PFSK-1 (cell line): Measurements from ENCODE around the gene NME7.

Source experiments
- FOXP2 ChIP-seq: optimal IDR thresholded peaks from 2 replicates; pipeline ENCODE3; 2011; ENCODE audit warnings: borderline replicate concordance, control low read depth, inconsistent platforms; ENCODE audit not compliant: insufficient read depth; ENCODE audit errors: extremely low read length, extremely low read depth
- POLR2AphosphoS5 ChIP-seq: IDR thresholded peaks from 2 replicates; pipeline ENCODE4 v1.6.1; 2012; ENCODE audit warnings: low read depth, mild to moderate bottlenecking, control low read depth, low read length, moderate library complexity
- REST ChIP-seq, 2 experiments: IDR thresholded peaks; 2 replicates each; pipeline versions ENCODE4 v1.6.1 to v1.8.0; 2011 to 2012; ENCODE audit warnings: low read depth in 2 of 2, low read length in 2 of 2, control low read depth in 1 of 2, inconsistent platforms in 1 of 2, mild to moderate bottlenecking in 1 of 2, moderate library complexity in 1 of 2; ENCODE audit not compliant: insufficient read depth in 1 of 2
- SIN3A ChIP-seq: IDR thresholded peaks from 2 replicates; pipeline ENCODE4 v1.6.1; 2012; ENCODE audit warnings: mild to moderate bottlenecking, low read length, moderate library complexity, borderline replicate concordance; ENCODE audit not compliant: insufficient read depth
- TAF1 ChIP-seq: IDR thresholded peaks from 2 replicates; pipeline ENCODE4 v1.6.1; 2012; ENCODE audit warnings: low read length, control low read depth, borderline replicate concordance; ENCODE audit not compliant: insufficient read depth

Gene NME7

GRCh38 chr1:169307176-169307575 lies 60.4 kb downstream of the NME7 start:
- TF ChIP-seq SIN3A (no peak), POLR2AphosphoS5 (no peak), FOXP2 (no peak), REST (IDR thresholded peaks at IDR 0.05; ENCODE audit: insufficient read depth in 1 of 2, low read depth in 2 of 2, low read length in 2 of 2) (no peak), TAF1 (no peak)

GRCh38 chr1:169305948-169306347 lies 61.6 kb downstream of the NME7 start:
- no peak for TF ChIP-seq POLR2AphosphoS5
- no peak for TF ChIP-seq REST (IDR thresholded peaks at IDR 0.05; ENCODE audit: insufficient read depth in 1 of 2, low read depth in 2 of 2, low read length in 2 of 2)

GRCh38 chr1:169305356-169305755 lies 62.2 kb downstream of the NME7 start:
- TF ChIP-seq FOXP2 = no peak
- no peak for TF ChIP-seq REST (IDR thresholded peaks at IDR 0.05; ENCODE audit: insufficient read depth in 1 of 2, low read depth in 2 of 2, low read length in 2 of 2)

- TF ChIP-seq FOXP2 = no peak
- no peak for TF ChIP-seq TAF1
- TF ChIP-seq REST (IDR thresholded peaks at IDR 0.05; ENCODE audit: insufficient read depth in 1 of 2, low read depth in 2 of 2, low read length in 2 of 2) = no peak
- TF ChIP-seq SIN3A = no peak
- no peak for TF ChIP-seq POLR2AphosphoS5
Observed at GRCh38 chr1:169300854-169301253, 66.7 kb downstream of the NME7 start.

GRCh38 chr1:169298441-169298840 lies 69.2 kb downstream of the NME7 start:
- TF ChIP-seq TAF1 (no peak), SIN3A (no peak), POLR2AphosphoS5 (no peak), FOXP2 (no peak), REST (IDR thresholded peaks at IDR 0.05; ENCODE audit: insufficient read depth in 1 of 2, low read depth in 2 of 2, low read length in 2 of 2) (no peak)
